Keratinocyte (primary cell): Measurements from ENCODE around the gene C10orf71.

Experiments used
- EZH2 ChIP-seq: IDR thresholded peaks from one replicate; pipeline ENCODE4 v1.6.1; 2012; ENCODE audit warnings: inconsistent platforms, mild to moderate bottlenecking, low read length, moderate library complexity
- TF ChIP-seq, protein P1 (sequence below), 3 experiments: IDR thresholded peaks in 1 of 3; conservative IDR thresholded peaks in 1 of 3; optimal IDR thresholded peaks in 1 of 3; 2 replicates in 2 of 3; 3 replicates in 1 of 3; pipeline versions ENCODE3 to v1.5.1; 2011; ENCODE audit warnings: low read length in 3 of 3, mild to moderate bottlenecking in 3 of 3, moderate library complexity in 2 of 3, control low read depth in 1 of 3, inconsistent platforms in 1 of 3; ENCODE audit not compliant: insufficient read depth in 2 of 3; ENCODE audit errors: extremely low read depth in 1 of 3

DNA sequence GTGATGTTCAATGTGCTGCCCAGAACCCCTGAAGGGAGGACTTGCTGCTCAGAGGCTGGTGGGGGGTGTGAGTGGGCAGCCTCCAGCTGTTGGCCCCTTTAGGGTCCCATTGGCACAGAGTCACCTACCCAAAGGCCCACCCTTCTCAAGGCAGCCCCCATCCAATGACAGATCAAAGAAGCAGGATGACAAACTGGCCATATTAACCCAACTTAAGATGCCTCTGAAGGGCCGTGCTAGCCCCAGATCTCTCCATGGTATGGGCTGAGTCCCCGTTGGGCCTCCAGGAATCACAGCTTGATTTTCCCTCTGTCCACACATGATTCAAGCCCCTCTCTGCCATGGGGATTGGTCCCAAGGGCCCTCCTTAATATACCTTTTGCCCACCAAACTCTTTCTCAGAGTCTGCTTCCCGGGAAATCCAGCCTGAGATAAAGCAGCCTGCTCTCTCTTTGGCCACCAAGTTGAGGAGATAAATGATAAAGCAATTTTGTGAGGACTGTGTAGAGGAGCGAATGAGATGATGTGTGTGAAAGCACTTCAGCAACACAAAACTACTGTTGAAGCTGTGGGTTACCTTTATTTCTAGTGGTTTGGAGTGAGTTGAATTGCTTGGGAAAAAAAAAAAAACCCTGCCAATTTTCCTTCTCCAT is 38.2 kb upstream of the C10orf71 start:
- TF ChIP-seq, protein P1, sequence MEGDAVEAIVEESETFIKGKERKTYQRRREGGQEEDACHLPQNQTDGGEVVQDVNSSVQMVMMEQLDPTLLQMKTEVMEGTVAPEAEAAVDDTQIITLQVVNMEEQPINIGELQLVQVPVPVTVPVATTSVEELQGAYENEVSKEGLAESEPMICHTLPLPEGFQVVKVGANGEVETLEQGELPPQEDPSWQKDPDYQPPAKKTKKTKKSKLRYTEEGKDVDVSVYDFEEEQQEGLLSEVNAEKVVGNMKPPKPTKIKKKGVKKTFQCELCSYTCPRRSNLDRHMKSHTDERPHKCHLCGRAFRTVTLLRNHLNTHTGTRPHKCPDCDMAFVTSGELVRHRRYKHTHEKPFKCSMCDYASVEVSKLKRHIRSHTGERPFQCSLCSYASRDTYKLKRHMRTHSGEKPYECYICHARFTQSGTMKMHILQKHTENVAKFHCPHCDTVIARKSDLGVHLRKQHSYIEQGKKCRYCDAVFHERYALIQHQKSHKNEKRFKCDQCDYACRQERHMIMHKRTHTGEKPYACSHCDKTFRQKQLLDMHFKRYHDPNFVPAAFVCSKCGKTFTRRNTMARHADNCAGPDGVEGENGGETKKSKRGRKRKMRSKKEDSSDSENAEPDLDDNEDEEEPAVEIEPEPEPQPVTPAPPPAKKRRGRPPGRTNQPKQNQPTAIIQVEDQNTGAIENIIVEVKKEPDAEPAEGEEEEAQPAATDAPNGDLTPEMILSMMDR (optimal IDR thresholded peaks at IDR 0.05 in 1 of 3, IDR thresholded peaks at IDR 0.05 in 1 of 3, conservative IDR thresholded peaks at IDR 0.05 in 1 of 3; ENCODE audit: extremely low read depth in 1 of 3, insufficient read depth in 2 of 3, low read length in 3 of 3), result no peak
- TF ChIP-seq EZH2, result no peak
